A549 (cell line): Measurements from ENCODE around the gene OGDH. TPM values are rescaled to one million over a fixed set of nuclear protein-coding genes. Genes with fewer than 3 reads are reported as not detected.

Experiments
- ATAC-seq, 2 experiments: fragments of 200-7000 bp in 1 of 2; fragments of >200 bp in 1 of 2; cut with Nextera tagmentation in 1 of 2; cut with Tn5 transposase in 1 of 2; 3 replicates each; pipeline versions ENCODE4 v1.8.0 to v1.9.1; 2018 to 2020; ENCODE audit warnings: mild to moderate bottlenecking in 1 of 2, moderate library complexity in 1 of 2
- CTCF ChIA-PET: fragments of 300-600 bp; sonication (Branson Sonifier 250); formaldehyde crosslinking; extraction: SDS; loops from one replicate; lab custom pipeline; 2021; ENCODE audit warnings: antibody characterized with exemption, inconsistent platforms; lab: Yijun Ruan, JAX
- POLR2A ChIA-PET: fragments of 350-600 bp; formaldehyde crosslinking; extraction: SDS; loops from one replicate; lab custom pipeline; 2021; ENCODE audit warnings: antibody characterized with exemption, inconsistent platforms; lab: Yijun Ruan, JAX
- DNase-seq, 2 experiments: peaks; one replicate each; pipeline versions ENCODE4 v3.0.0 to v3.0.0-alpha.2; 2011 to 2016; ENCODE audit warnings: low read depth in 1 of 2, low spot score in 1 of 2
- FAIRE-seq: peaks from 2 replicates; lab custom pipeline; 2011; peaks lifted over from hg19 to GRCh38; lab: Jason Lieb, UNC
- H3K27ac ChIP-seq, 2 experiments: fragments of >200 bp; sonication (Bioruptor Twin); formaldehyde crosslinking; 3 replicates each; pipeline ENCODE4 v1.5.1; 2016 to 2017
- H3K4me1 ChIP-seq: fragments of >200 bp; sonication (Bioruptor Twin); formaldehyde crosslinking; 3 replicates; pipeline ENCODE4 v1.6.1; 2016
- H3K4me2 ChIP-seq: fragments of >200 bp; sonication (Bioruptor Twin); formaldehyde crosslinking; 3 replicates; pipeline ENCODE4 v1.6.1; 2016
- H3K4me3 ChIP-seq: fragments of >200 bp; sonication (Bioruptor Twin); formaldehyde crosslinking; 3 replicates; pipeline ENCODE4 v1.5.1; 2016
- H3K9me3 ChIP-seq: fragments of >200 bp; sonication (Bioruptor Twin); formaldehyde crosslinking; 3 replicates; pipeline ENCODE4 v1.6.1; 2016
- BHLHE40 ChIP-seq: IDR thresholded peaks from 2 replicates; pipeline ENCODE4 v1.6.1; 2012; ENCODE audit warnings: low read depth, low read length, inconsistent platforms
- CBX2 ChIP-seq: fragments of 200-600 bp; sonication (generic); IDR thresholded peaks from 2 replicates; pipeline ENCODE4 v1.6.1; 2016; ENCODE audit warnings: low read depth, mild to moderate bottlenecking, borderline replicate concordance
- CBX8 ChIP-seq: fragments of 200-600 bp; sonication (generic); IDR thresholded peaks from 2 replicates; pipeline ENCODE4 v1.6.1; 2016
- CEBPB ChIP-seq, 2 experiments: fragments of >200 bp in 1 of 2; sonication (Bioruptor Twin) in 1 of 2; formaldehyde crosslinking in 1 of 2; IDR thresholded peaks; 2 replicates each; pipeline ENCODE4 v1.6.1; 2012 to 2016
- E2F6 ChIP-seq: IDR thresholded peaks from 2 replicates; pipeline ENCODE4 v1.6.1; 2012; ENCODE audit warnings: low read depth, borderline replicate concordance
- EHF ChIP-seq: fragments of 250-450 bp; sonication (Bioruptor Pico); IDR thresholded peaks from 2 replicates; pipeline ENCODE4 v1.5.0; 2020; ENCODE audit warnings: mild to moderate bottlenecking
- EP300 ChIP-seq, 2 experiments: fragments of >200 bp; sonication (Bioruptor Twin); formaldehyde crosslinking; IDR thresholded peaks; 2 replicates in 1 of 2; 3 replicates in 1 of 2; pipeline ENCODE4 v1.6.1; 2016 to 2017
- HDAC2 ChIP-seq: fragments of 200-600 bp; sonication (generic); IDR thresholded peaks from 2 replicates; pipeline ENCODE4 v1.6.1; 2016
- HMGXB4 ChIP-seq: fragments of 250-450 bp; sonication (Bioruptor Pico); IDR thresholded peaks from 2 replicates; pipeline ENCODE4 v1.5.0; 2021; ENCODE audit warnings: mild to moderate bottlenecking, moderate library complexity, borderline replicate concordance
- HOXA7 ChIP-seq: fragments of 250-450 bp; sonication (Bioruptor Pico); IDR thresholded peaks from 2 replicates; pipeline ENCODE4 v1.5.0; 2020; ENCODE audit warnings: mild to moderate bottlenecking, moderate library complexity
- HOXB13 ChIP-seq: fragments of 250-450 bp; sonication (Bioruptor Pico); IDR thresholded peaks from 2 replicates; pipeline ENCODE4 v1.5.0; 2020; ENCODE audit warnings: low read depth, mild to moderate bottlenecking, moderate library complexity
- HOXB5 ChIP-seq: fragments of 250-450 bp; sonication (Bioruptor Pico); IDR thresholded peaks from 2 replicates; pipeline ENCODE4 v1.5.0; 2020; ENCODE audit warnings: mild to moderate bottlenecking, moderate library complexity
- JUN ChIP-seq, 2 experiments: fragments of >200 bp; sonication (Bioruptor Twin); formaldehyde crosslinking; IDR thresholded peaks; 2 replicates in 1 of 2; 3 replicates in 1 of 2; pipeline ENCODE4 v1.6.1; 2016 to 2017
- JUNB ChIP-seq: fragments of >200 bp; sonication (Bioruptor Twin); formaldehyde crosslinking; IDR thresholded peaks from 2 replicates; pipeline ENCODE4 v1.6.1; 2016
- MAFK ChIP-seq: fragments of 450-650 bp; IDR thresholded peaks from 2 replicates; pipeline ENCODE4 v1.6.1; 2014; ENCODE audit not compliant: partially characterized antibody
- NFE2L2 ChIP-seq: fragments of 150-350 bp; conservative IDR thresholded peaks from 2 replicates; pipeline ENCODE4 v1.6.1; 2014; ENCODE audit warnings: low read length
- NPAS2 ChIP-seq: fragments of 250-450 bp; sonication (Bioruptor Pico); IDR thresholded peaks from 2 replicates; pipeline ENCODE4 v1.8.0; 2022; ENCODE audit warnings: mild to moderate bottlenecking, moderate library complexity, borderline replicate concordance
- PHF8 ChIP-seq: fragments of 200-600 bp; sonication (generic); IDR thresholded peaks from 2 replicates; pipeline ENCODE4 v1.6.1; 2016; ENCODE audit warnings: low read depth, mild to moderate bottlenecking, antibody characterized with exemption, moderate library complexity, borderline replicate concordance
- POLR2A ChIP-seq: IDR thresholded peaks from 2 replicates; pipeline ENCODE4 v1.6.1; 2012; ENCODE audit warnings: mild to moderate bottlenecking, low read length
- RARB ChIP-seq: fragments of 250-450 bp; sonication (Bioruptor Pico); IDR thresholded peaks from 2 replicates; pipeline ENCODE4 v1.8.0; 2021; ENCODE audit warnings: mild to moderate bottlenecking, moderate library complexity
- RCOR1 ChIP-seq: fragments of 150-350 bp; IDR thresholded peaks from 2 replicates; pipeline ENCODE4 v1.6.1; 2014; ENCODE audit warnings: antibody characterized with exemption, low read length, low read depth
- RNF2 ChIP-seq: fragments of 200-600 bp; sonication (generic); IDR thresholded peaks from 2 replicates; pipeline ENCODE4 v1.6.1; 2016; ENCODE audit warnings: low read depth, mild to moderate bottlenecking, antibody characterized with exemption, moderate library complexity, borderline replicate concordance
- TFCP2L1 ChIP-seq: fragments of 250-450 bp; sonication (Bioruptor Pico); IDR thresholded peaks from 2 replicates; pipeline ENCODE4 v1.5.0; 2021; ENCODE audit warnings: mild to moderate bottlenecking
- ZSCAN20 ChIP-seq: fragments of 250-450 bp; sonication (Bioruptor Pico); IDR thresholded peaks from 2 replicates; pipeline ENCODE4 v1.8.0; 2022; ENCODE audit warnings: mild to moderate bottlenecking, moderate library complexity
- WGBS: methylation state at CpG from one replicate; pipeline ENCODE4 v1.1.6; 2017; ENCODE audit errors: missing lambda C conversion rate; 5-methylcytosine and 5-hydroxymethylcytosine counted together
- polyA plus RNA-seq, 4 experiments: library from polyadenylated mRNA; depleted of rRNA in 3 of 4; stranded (reverse); fragments of >200 nt; fragmentation: RNase III in 1 of 4; extraction: RNeasy Plus Mini Kit Qiagen cat#74134 plus additional on column Dnase treatment in 1 of 4; gene quantifications; 2 replicates in 3 of 4; 3 replicates in 1 of 4; pipeline ENCODE4 v1.2.3, GENCODE V29; 2011 to 2017
- TF ChIP-seq, protein P1 (sequence below): fragments of 150-350 bp; IDR thresholded peaks from 2 replicates; pipeline ENCODE4 v1.6.1; 2014; ENCODE audit warnings: low read depth, mild to moderate bottlenecking, low read length

OGDH gene
- polyA plus RNA-seq, 2 of the 4 experiments (the other 2 are of a cell fraction): 32.5 to 38.8 TPM

- TF ChIP-seq EHF (CRISPR knock-in tag): no peak
- TF ChIP-seq JUNB: no peak
Observed at GRCh38 chr7:44713141-44713540, 106.7 kb downstream of the OGDH start (continued).

DNA sequence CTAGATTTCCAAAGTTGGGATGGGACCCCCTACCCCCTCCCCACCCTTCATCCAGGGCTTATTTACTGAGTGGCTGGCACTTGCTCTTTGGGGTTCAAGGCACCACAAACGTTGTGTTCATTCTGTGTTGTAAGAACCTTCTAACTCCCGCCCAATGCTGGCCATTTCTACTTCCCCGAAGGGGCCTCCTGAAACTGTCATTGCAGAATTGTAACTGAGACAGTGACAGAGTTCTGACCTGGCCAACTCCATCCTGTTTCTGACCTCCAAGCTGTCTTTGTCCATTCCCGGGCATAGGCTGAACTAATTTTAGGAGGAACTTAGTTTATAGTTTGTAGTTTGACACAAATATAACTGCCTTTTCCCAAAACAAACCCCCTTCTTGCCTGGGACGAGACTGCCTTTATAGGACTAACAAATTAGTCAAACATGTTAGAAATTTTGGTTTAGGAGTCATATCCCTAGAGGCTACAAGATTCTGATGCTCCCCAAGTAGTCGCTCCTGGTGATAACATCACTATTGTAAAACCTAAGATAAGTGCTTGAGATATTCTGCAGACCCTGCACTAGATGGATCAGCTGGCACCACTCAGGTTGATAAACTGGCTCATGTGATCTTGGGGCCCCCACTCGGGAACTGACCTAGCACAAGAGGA lies 107.4 kb downstream of the OGDH start:
- DNase-seq: no peak
- POLR2A ChIA-PET: no interaction called here
- H3K4me3 ChIP-seq: no peak overlapping the region
- no peak for ATAC-seq
- no peak for TF ChIP-seq CEBPB (IDR thresholded peaks at IDR 0.05)
- TF ChIP-seq, all 56 proteins: peak for 0
- Histone ChIP-seq H3K4me2 (no peak overlapping the region), H3K9me3 (no peaks in the 10 kb centered on the region), H3K27ac (no peak overlapping the region), H3K4me1 (no peaks in the 10 kb centered on the region)
- CTCF ChIA-PET: no interaction called here
- no peak for FAIRE-seq
- 66% methylated on average over 6 of the region's 7 CpGs for WGBS

GRCh38 chr7:44716205-44716604 lies 109.8 kb downstream of the OGDH start:
- ChIA-PET CTCF (interaction anchor here (0.7 to 0.9 kb wide), 3 partner anchors 14 to 417 kb away, joined by 3 read pairs; no protein-coding TSS in a partner anchor), POLR2A (no interaction called here)
- no peak overlapping the region for H3K4me3 ChIP-seq
- FAIRE-seq (no peak), DNase-seq (no peak), ATAC-seq (no peak)
- H3K27ac ChIP-seq: no peak overlapping the region
- TF ChIP-seq NFE2L2 (no peak), HMGXB4 (no peak), EP300 (IDR thresholded peaks at IDR 0.05) (no peak)
- TF ChIP-seq, protein P1, sequence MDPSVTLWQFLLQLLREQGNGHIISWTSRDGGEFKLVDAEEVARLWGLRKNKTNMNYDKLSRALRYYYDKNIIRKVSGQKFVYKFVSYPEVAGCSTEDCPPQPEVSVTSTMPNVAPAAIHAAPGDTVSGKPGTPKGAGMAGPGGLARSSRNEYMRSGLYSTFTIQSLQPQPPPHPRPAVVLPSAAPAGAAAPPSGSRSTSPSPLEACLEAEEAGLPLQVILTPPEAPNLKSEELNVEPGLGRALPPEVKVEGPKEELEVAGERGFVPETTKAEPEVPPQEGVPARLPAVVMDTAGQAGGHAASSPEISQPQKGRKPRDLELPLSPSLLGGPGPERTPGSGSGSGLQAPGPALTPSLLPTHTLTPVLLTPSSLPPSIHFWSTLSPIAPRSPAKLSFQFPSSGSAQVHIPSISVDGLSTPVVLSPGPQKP: no peak
- H3K4me2 ChIP-seq: no peak overlapping the region
- no peaks in the 10 kb centered on the region for H3K4me1 ChIP-seq
- H3K9me3 ChIP-seq: no peaks in the 10 kb centered on the region
- WGBS: 85% methylated on average over 3 of the region's 3 CpGs

GRCh38 chr7:44720301-44720700 lies 113.9 kb downstream of the OGDH start:
- ChIA-PET POLR2A (no interaction called here), CTCF (no interaction called here)
- no peak for DNase-seq
- WGBS: 46% methylated on average over 4 of the region's 4 CpGs
- no peak for TF ChIP-seq NPAS2 (CRISPR knock-in tag)
- TF ChIP-seq HOXB5 (CRISPR knock-in tag): no peak
- TF ChIP-seq HDAC2: no peak
- TF ChIP-seq JUN (IDR thresholded peaks at IDR 0.05): no peak
- TF ChIP-seq BHLHE40: no peak
- no peak for TF ChIP-seq ZSCAN20 (CRISPR knock-in tag)
- no peak for TF ChIP-seq E2F6
- TF ChIP-seq CBX2: no peak
- TF ChIP-seq HOXA7 (CRISPR knock-in tag): no peak
- no peak for TF ChIP-seq EHF (CRISPR knock-in tag)
- no peak for TF ChIP-seq TFCP2L1 (CRISPR knock-in tag)
- no peak for TF ChIP-seq POLR2A
- TF ChIP-seq CBX8: no peak
- TF ChIP-seq EP300 (IDR thresholded peaks at IDR 0.05): no peak
- TF ChIP-seq RARB (CRISPR knock-in tag): no peak
- no peak for TF ChIP-seq HOXB13 (CRISPR knock-in tag)
- no peak for TF ChIP-seq RCOR1
- TF ChIP-seq MAFK: no peak
- TF ChIP-seq PHF8: no peak
- no peak for TF ChIP-seq RNF2
- no peak for ATAC-seq
- H3K4me2 ChIP-seq: no peak overlapping the region
- H3K4me1 ChIP-seq: no peaks in the 10 kb centered on the region
- H3K4me3 ChIP-seq: no peak overlapping the region
- no peaks in the 10 kb centered on the region for H3K9me3 ChIP-seq
- FAIRE-seq: no peak
- no peak overlapping the region for H3K27ac ChIP-seq
